HG03060 (cell line): Measurements from ENCODE around the gene RAPGEF1.

Experiments used
- ATAC-seq: cut with Tn5 transposase; IDR thresholded peaks from one replicate; pipeline ENCODE4 v1.9.1; 2021; ENCODE audit warnings: low read depth, moderate number of reproducible peaks; ENCODE audit not compliant: unreplicated experiment

Gene RAPGEF1

GRCh38 chr9:131593936-131594665 lies 145.8 kb downstream of the RAPGEF1 start:
- ATAC-seq: no peak

DNA sequence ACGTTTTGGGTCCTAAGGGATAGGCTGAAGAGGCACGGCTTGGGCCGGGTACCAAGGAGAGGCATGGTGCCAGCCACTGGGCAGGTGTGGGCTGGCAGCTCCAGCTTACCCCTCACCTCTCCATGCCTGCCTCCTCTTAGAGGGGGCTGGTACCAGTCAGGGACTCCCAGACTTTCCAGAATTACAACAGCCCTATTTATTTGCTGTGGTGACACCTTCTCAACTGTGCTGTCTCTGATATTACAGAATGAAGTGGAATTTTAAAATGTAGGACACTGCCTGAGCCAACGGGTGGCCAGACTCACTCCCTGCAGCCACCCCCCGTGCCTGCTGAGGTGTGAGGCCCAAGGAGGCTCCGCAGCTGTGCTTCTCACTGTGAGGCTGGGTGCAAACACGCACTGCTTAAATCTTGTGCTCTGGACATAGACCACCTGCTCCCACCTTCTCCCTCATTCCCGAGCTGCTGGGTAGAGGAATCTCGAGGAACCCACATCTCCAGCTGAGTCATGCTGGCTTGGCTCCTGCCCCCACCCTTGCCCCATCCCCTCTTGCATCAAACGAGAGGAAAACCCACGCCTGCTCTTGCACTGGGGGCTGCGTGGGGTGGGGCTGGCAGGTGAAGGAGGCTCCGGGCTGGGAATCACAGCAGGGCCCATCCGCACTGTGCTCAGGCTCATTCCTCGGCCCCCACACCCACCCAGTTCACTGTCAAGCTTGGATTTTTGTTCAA lies 146.6 kb downstream of the RAPGEF1 start:
- no peak for ATAC-seq

DNA sequence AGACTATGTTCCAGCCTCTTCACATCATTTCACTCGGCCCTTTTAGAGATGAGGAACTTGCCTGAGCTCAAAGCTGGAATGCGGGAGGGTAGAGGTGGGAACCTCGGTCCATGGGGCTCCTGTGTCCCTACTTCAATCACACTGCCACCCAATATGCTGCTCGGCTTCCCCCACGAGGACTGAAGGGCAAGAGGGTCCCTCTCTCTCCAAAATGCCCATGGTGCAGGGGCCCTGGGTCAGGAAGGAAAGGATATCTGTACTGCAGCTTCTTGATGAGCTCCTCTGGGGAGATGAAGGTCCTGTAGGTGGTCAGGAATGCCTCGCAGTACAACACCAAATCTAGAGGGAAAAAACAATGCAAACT lies 148.0 kb downstream of the RAPGEF1 start:
- ATAC-seq: no peak

DNA sequence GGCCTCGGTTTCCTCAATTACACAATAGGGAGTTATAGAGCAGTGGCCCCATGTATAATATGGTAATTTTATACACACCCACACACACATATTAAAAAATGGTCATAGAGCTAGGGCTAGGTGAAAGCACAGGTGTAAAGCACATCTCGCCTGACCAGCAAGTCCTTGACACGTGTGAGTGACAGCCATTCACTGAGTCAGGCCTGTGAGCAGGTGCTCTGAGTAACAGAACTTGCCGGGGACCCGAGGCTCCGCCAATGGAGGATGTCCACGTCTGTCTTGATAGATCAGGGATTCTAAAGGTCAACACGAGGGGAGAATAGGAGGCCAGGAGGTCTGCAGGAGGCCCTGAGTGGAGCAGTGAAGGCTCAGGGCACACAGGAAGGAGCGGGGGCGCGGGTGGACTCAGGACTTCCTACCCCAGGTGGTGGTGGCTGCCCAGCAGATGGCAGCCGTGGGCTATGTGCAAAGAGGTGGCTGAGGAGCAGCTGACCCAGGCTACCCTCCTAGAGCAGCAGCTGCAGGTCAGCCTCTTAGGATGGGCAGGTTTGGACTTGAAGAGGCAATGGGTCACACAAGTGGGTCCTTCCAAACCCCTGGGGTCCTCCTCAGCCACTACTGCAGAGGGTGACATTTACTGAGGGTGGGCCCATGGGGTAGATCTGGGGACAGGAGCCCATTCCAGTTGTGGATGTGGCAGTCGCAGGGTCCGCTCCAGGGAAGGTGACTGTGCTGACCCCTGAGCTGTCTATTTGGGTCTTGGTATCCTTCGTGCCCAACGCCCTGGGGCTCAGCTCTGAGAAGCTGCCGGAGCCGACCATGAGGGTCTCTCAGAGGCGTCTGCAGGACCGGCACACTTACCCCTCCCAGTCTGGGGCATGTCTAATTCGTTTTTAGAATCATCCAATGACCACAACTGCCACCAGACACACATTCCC lies 148.7 kb downstream of the RAPGEF1 start:
- no peak for ATAC-seq

- no peak for ATAC-seq
These were observed 149.4 kb downstream of the RAPGEF1 start for GRCh38 chr9:131590449-131590848.

DNA sequence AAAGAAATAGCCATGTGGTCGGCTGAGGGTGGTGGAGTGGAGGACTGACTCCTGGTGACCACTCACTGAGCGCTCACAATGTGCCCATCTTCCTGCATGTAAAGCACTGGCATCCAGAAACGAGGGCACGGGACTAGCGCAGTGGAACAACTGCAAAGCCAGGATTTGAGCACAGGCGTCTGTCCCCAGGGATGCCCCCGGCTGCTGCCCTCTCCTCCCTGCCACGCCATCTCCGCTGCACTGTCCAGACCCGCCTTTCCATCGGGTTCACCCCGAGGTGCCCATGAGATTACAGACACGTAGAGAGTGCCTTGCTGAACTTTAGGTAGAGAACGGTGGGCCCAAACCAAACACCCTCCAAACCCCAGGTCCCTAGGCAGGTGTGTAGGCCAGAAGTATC lies 149.9 kb downstream of the RAPGEF1 start:
- ATAC-seq: no peak

- no peak for ATAC-seq
These were observed 150.7 kb downstream of the RAPGEF1 start for GRCh38 chr9:131589124-131589711.

GRCh38 chr9:131588396-131588795 lies 151.5 kb downstream of the RAPGEF1 start:
- ATAC-seq: no peak

GRCh38 chr9:131587906-131588305 lies 152.0 kb downstream of the RAPGEF1 start:
- ATAC-seq: no peak

DNA sequence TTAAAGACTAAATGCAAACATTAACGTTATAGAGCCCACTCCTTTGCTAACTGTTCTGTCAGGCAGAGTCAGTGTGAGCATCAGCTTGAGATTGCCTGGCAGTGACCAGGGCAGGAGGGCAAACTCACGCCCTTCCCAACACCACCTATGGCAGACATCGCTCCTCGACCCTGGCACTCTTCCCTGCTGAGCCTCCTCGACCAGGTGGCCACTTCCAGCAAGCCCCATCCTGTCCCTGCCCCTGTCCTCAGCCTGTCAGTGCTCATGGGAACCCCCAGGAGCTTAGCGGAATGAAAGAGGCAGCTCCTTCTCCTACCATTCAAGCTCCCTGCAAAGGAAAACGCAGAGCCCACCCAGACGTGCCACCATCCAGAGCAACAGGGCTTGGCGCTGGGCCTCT lies 152.5 kb downstream of the RAPGEF1 start:
- ATAC-seq: no peak

GRCh38 chr9:131585375-131585774 lies 154.5 kb downstream of the RAPGEF1 start:
- no peak for ATAC-seq

GRCh38 chr9:131584858-131585257 lies 155.0 kb downstream of the RAPGEF1 start:
- ATAC-seq: no peak

GRCh38 chr9:131583836-131584555 lies 155.9 kb downstream of the RAPGEF1 start:
- ATAC-seq: no peak

GRCh38 chr9:131583337-131583645 lies 156.6 kb downstream of the RAPGEF1 start:
- ATAC-seq: no peak

GRCh38 chr9:131582466-131583336 lies 157.2 kb downstream of the RAPGEF1 start:
- ATAC-seq: no peak

GRCh38 chr9:131582056-131582455 lies 157.8 kb downstream of the RAPGEF1 start:
- ATAC-seq: no peak

DNA sequence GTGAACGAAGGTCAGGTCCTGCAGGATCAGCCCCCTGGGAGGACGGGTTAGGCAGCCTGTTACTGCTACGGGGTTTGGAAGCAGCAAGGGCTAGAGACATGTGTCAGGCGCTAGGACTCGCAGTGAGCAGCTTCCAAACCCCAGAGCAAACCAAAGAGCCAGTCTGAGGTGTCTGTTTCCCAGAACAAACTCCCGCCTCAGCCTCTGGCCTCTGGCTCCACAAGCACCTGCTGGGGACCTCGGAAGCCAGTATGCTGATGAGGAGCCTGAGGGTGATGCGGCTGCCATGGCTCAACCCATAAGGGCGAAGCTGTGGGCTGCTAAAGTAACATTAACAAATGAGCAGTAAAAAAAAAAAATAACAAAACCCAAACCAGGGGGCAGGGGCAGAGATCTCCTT lies 159.5 kb downstream of the RAPGEF1 start:
- no peak for ATAC-seq

- ATAC-seq: no peak
These were observed 160.1 kb downstream of the RAPGEF1 start for GRCh38 chr9:131579789-131580211.
